ENCODE measurements around the gene KIF20B.
"Not testable (repeated sequence)": the region's sequence is repeated elsewhere in the genome, so short reads cannot be mapped to it uniquely, and the experiment has no call there.

The KIF20B gene

GRCh38 chr10:89685936-89686335 is 15.5 kb upstream of the KIF20B start:
- DNase-seq: no peak

GRCh38 chr10:89690027-89690426 is 11.4 kb upstream of the KIF20B start:
- DNase-seq: no peak

GRCh38 chr10:89692416-89692815 is 9.0 kb upstream of the KIF20B start:
- DNase-seq: no peak

GRCh38 chr10:89693176-89693575 is 8.2 kb upstream of the KIF20B start:
- DNase-seq: no peak

GRCh38 chr10:89695307-89695706 is 6.1 kb upstream of the KIF20B start:
- DNase-seq: no peak

- DNase-seq: no peak
Observed at GRCh38 chr10:89697946-89698345, 3.4 kb upstream of the KIF20B start.

GRCh38 chr10:89699581-89700064 is 1.8 kb upstream of the KIF20B start:
- no peak for DNase-seq

- DNase-seq: no peak
Observed at GRCh38 chr10:89700923-89701241, 508 bp upstream of the KIF20B start.

- no peak for DNase-seq
Observed at GRCh38 chr10:89702121-89702480, 711 bp downstream of the KIF20B start.

- DNase-seq: no peak
Observed at GRCh38 chr10:89705466-89705865, 4.1 kb downstream of the KIF20B start.

- DNase-seq: no peak
Observed at GRCh38 chr10:89706011-89706410, 4.6 kb downstream of the KIF20B start.

- no peak for DNase-seq
Observed at GRCh38 chr10:89707372-89707771, 6.0 kb downstream of the KIF20B start.

GRCh38 chr10:89710753-89711152 is 9.4 kb downstream of the KIF20B start:
- no peak for DNase-seq

GRCh38 chr10:89734616-89735015 is 33.2 kb downstream of the KIF20B start:
- DNase-seq: no peak

GRCh38 chr10:89738551-89739209 is 37.3 kb downstream of the KIF20B start:
- DNase-seq: no peak

GRCh38 chr10:89741126-89741762 is 39.9 kb downstream of the KIF20B start:
- no peak for DNase-seq

- DNase-seq: no peak
Observed at GRCh38 chr10:89744026-89744425, 42.6 kb downstream of the KIF20B start.

- DNase-seq: no peak
Observed at GRCh38 chr10:89745903-89746302, 44.5 kb downstream of the KIF20B start.

GRCh38 chr10:89750441-89750840 is 49.1 kb downstream of the KIF20B start:
- no peak for DNase-seq

- DNase-seq: no peak
Observed at GRCh38 chr10:89755374-89755773, 54.0 kb downstream of the KIF20B start.

- DNase-seq: no peak
Observed at GRCh38 chr10:89759531-89759930, 58.1 kb downstream of the KIF20B start.

- not testable (repeated sequence) for DNase-seq
Observed at GRCh38 chr10:89763671-89764070, 62.3 kb downstream of the KIF20B start.

GRCh38 chr10:89771684-89772083 is 70.3 kb downstream of the KIF20B start:
- DNase-seq: no peak

- DNase-seq: no peak
Observed at GRCh38 chr10:89773081-89773480, 71.7 kb downstream of the KIF20B start.

GRCh38 chr10:89776665-89777064 is 75.3 kb downstream of the KIF20B start:
- no peak for DNase-seq
